GM23248 (cell line): ENCODE results near the gene STK33. TPM values are rescaled to one million over a fixed set of nuclear protein-coding genes. Genes with fewer than 3 reads are reported as not detected.

Source experiments
- DNase-seq: peaks from one replicate; pipeline ENCODE4 v3.0.0-alpha.2; 2015
- H2AFZ ChIP-seq: fragments of 200-600 bp; sonication (generic); 2 replicates; pipeline ENCODE4 v1.6.1; 2016; ENCODE audit warnings: antibody characterized with exemption
- H3F3A ChIP-seq: fragments of 200-600 bp; sonication (generic); 2 replicates; pipeline ENCODE4 v1.6.1; 2016; ENCODE audit warnings: mild to moderate bottlenecking, antibody characterized with exemption, mixed run types; ENCODE audit not compliant: insufficient read depth
- H3K27ac ChIP-seq: fragments of 200-600 bp; sonication (generic); 2 replicates; pipeline ENCODE4 v1.5.1; 2016; ENCODE audit warnings: mild to moderate bottlenecking
- H3K27me3 ChIP-seq: fragments of 200-600 bp; sonication (generic); replicated peaks from 2 replicates; pipeline ENCODE4 v1.6.1; 2016; ENCODE audit warnings: mild to moderate bottlenecking; ENCODE audit not compliant: insufficient read depth
- H3K36me3 ChIP-seq: fragments of 200-600 bp; sonication (generic); 2 replicates; pipeline ENCODE4 v1.6.1; 2016; ENCODE audit warnings: low read depth, mild to moderate bottlenecking
- H3K4me1 ChIP-seq: fragments of 200-600 bp; sonication (generic); 2 replicates; pipeline ENCODE4 v1.6.1; 2016; ENCODE audit warnings: mild to moderate bottlenecking; ENCODE audit not compliant: insufficient read depth
- H3K4me2 ChIP-seq: fragments of 200-600 bp; sonication (generic); one replicate; pipeline ENCODE4 v1.6.1; 2016; ENCODE audit warnings: mild to moderate bottlenecking; ENCODE audit not compliant: unreplicated experiment
- H3K4me3 ChIP-seq: fragments of 200-600 bp; sonication (generic); 2 replicates; pipeline ENCODE4 v1.5.1; 2016; ENCODE audit warnings: mild to moderate bottlenecking
- H3K79me2 ChIP-seq: fragments of 200-600 bp; sonication (generic); 2 replicates; pipeline ENCODE4 v1.6.1; 2016; ENCODE audit warnings: mild to moderate bottlenecking; ENCODE audit not compliant: insufficient read depth
- H3K9ac ChIP-seq: fragments of 200-600 bp; sonication (generic); 2 replicates; pipeline ENCODE4 v1.6.1; 2016; ENCODE audit warnings: mild to moderate bottlenecking
- H3K9me2 ChIP-seq: fragments of 200-600 bp; sonication (generic); 2 replicates; pipeline ENCODE4 v1.6.1; 2016; ENCODE audit warnings: mixed run types, mild to moderate bottlenecking, moderate library complexity; ENCODE audit not compliant: insufficient read depth
- H3K9me3 ChIP-seq: fragments of 200-600 bp; sonication (generic); one replicate; pipeline ENCODE4 v1.6.1; 2017; ENCODE audit warnings: low read depth
- H4K20me1 ChIP-seq: fragments of 200-600 bp; sonication (generic); 2 replicates; pipeline ENCODE4 v1.6.0; 2016; ENCODE audit not compliant: insufficient read depth
- EZH2 ChIP-seq: fragments of 200-600 bp; sonication (generic); IDR thresholded peaks from 2 replicates; pipeline ENCODE4 v1.6.1; 2018; ENCODE audit warnings: antibody characterized with exemption, mild to moderate bottlenecking; ENCODE audit not compliant: insufficient read depth, poor library complexity, severe bottlenecking
- EZH2phosphoT487 ChIP-seq: fragments of 200-600 bp; sonication (generic); IDR thresholded peaks from 2 replicates; pipeline ENCODE4 v1.6.1; 2018; ENCODE audit warnings: antibody characterized with exemption, moderate library complexity, mild to moderate bottlenecking, low read depth; ENCODE audit not compliant: insufficient read depth
- WGBS, 2 experiments: methylation state at CpG; one replicate each; pipeline ENCODE4 v1.1.6; 2015 to 2017; ENCODE audit warnings: low lambda C conversion rate in 2 of 2, low coverage in 1 of 2; ENCODE audit errors: missing lambda C conversion rate in 2 of 2; 5-methylcytosine and 5-hydroxymethylcytosine counted together
- in situ Hi-C: fragments of 300-500 bp; cut with MboI; formaldehyde crosslinking; loops from 2 replicates; pipeline ENCODE4 v1.15.0; 2020
- polyA plus RNA-seq: library from polyadenylated mRNA; unstranded; fragments of >200 nt; fragmentation: Nextera tagmentation; extraction: Ambion mirVana; gene quantifications from 2 replicates; pipeline ENCODE4 v1.2.1, GENCODE V29; 2016
- total RNA-seq: library from RNA; depleted of rRNA; stranded (reverse); fragments of >200 nt; shearing (Covaris generic); gene quantifications from 2 replicates; pipeline ENCODE4 v1.2.3, GENCODE V29; 2014

Gene STK33
- total and polyA plus RNA-seq, 2 experiments from 2014 or later = not detected

- H3F3A ChIP-seq = no peaks in the 10 kb centered on the region
- H2AFZ ChIP-seq = no peak overlapping the region
- H3K9me2 ChIP-seq = no peaks in the 10 kb centered on the region
- no peaks in the 10 kb centered on the region for H3K36me3 ChIP-seq
- no peak overlapping the region for H3K9ac ChIP-seq
- in situ Hi-C loops = no loop called here
- no peaks in the 10 kb centered on the region for H3K79me2 ChIP-seq
- no peak for DNase-seq
- 38 to 62% methylated on average over 5 to 7 of the region's 7 CpGs for WGBS, 2 experiments
- no peak overlapping the region for H3K4me3 ChIP-seq
- TF ChIP-seq EZH2 (no peak), EZH2phosphoT487 (no peak)
- no peak overlapping the region for H3K27ac ChIP-seq
- peaks cover 39% of the 10 kb centered on the region for H3K27me3 ChIP-seq
- H3K4me1 ChIP-seq = no peaks in the 10 kb centered on the region; the same call in 1 of the 2 replicates
- H4K20me1 ChIP-seq = no peaks in the 10 kb centered on the region
- H3K9me3 ChIP-seq = no peaks in the 10 kb centered on the region
- no peak overlapping the region for H3K4me2 ChIP-seq
Observed at GRCh38 chr11:8361206-8361605, 232.8 kb downstream of the STK33 start.

GRCh38 chr11:8360086-8360828 lies 233.8 kb downstream of the STK33 start:
- Histone ChIP-seq H4K20me1 (no peaks in the 10 kb centered on the region), H3K27ac (no peak overlapping the region), H3K9me2 (no peaks in the 10 kb centered on the region), H3K9me3 (no peaks in the 10 kb centered on the region), H3K9ac (no peak overlapping the region), H3F3A (no peaks in the 10 kb centered on the region), H3K27me3 (peaks cover 46% of the 10 kb centered on the region), H3K4me2 (no peak overlapping the region), H3K4me3 (no peak overlapping the region), H3K4me1 (no peaks in the 10 kb centered on the region; the same call in 1 of the 2 replicates), H3K79me2 (no peaks in the 10 kb centered on the region), H3K36me3 (no peaks in the 10 kb centered on the region), H2AFZ (no peak overlapping the region)
- TF ChIP-seq EZH2 (no peak), EZH2phosphoT487 (no peak)
- in situ Hi-C loops = no loop called here
- WGBS, 2 experiments = 40% methylated on average over 9 of the region's 9 CpGs
- no peak for DNase-seq

- Histone ChIP-seq H3K36me3 (no peaks in the 10 kb centered on the region), H3K79me2 (no peaks in the 10 kb centered on the region), H3K4me3 (no peak overlapping the region), H3K9me3 (no peaks in the 10 kb centered on the region), H3F3A (no peaks in the 10 kb centered on the region), H3K27ac (no peak overlapping the region), H4K20me1 (no peaks in the 10 kb centered on the region), H3K9me2 (no peaks in the 10 kb centered on the region), H3K4me1 (no peaks in the 10 kb centered on the region; the same call in 1 of the 2 replicates), H3K27me3 (peaks cover 48% of the 10 kb centered on the region), H3K4me2 (no peak overlapping the region), H2AFZ (no peak overlapping the region), H3K9ac (no peak overlapping the region)
- DNase-seq = no peak
- WGBS, 2 experiments = 72 to 84% methylated on average over 6 of the region's 6 CpGs
- in situ Hi-C loops = no loop called here
- TF ChIP-seq EZH2 = no peak
- TF ChIP-seq EZH2phosphoT487 = no peak
Observed at GRCh38 chr11:8359521-8359920, 234.5 kb downstream of the STK33 start.

- no peak for DNase-seq
- 46 to 51% methylated on average over 11 to 13 of the region's 13 CpGs for WGBS, 2 experiments
- Histone ChIP-seq H4K20me1 (no peaks in the 10 kb centered on the region), H3K4me2 (no peak overlapping the region), H3K9me2 (no peaks in the 10 kb centered on the region), H3K4me3 (no peak overlapping the region), H3K79me2 (no peaks in the 10 kb centered on the region), H3K9ac (no peak overlapping the region), H3F3A (no peaks in the 10 kb centered on the region), H3K27ac (no peak overlapping the region), H3K36me3 (no peaks in the 10 kb centered on the region), H2AFZ (no peak overlapping the region), H3K4me1 (no peaks in the 10 kb centered on the region; the same call in 1 of the 2 replicates), H3K27me3 (peaks cover 38% of the 10 kb centered on the region), H3K9me3 (no peaks in the 10 kb centered on the region)
- in situ Hi-C loops = no loop called here
- TF ChIP-seq EZH2phosphoT487 = no peak
- no peak for TF ChIP-seq EZH2
Observed at GRCh38 chr11:8357891-8358566, 236.0 kb downstream of the STK33 start.
